DND-41 (cell line): ENCODE results near the gene POU2AF3.

ENCODE experiments used
- CTCF ChIP-seq: IDR thresholded peaks from 2 replicates; pipeline ENCODE4 v1.5.1; 2012; ENCODE audit warnings: borderline replicate concordance, low read length, moderate library complexity, mild to moderate bottlenecking; ENCODE audit not compliant: poor library complexity, severe bottlenecking; ENCODE audit errors: extremely low read depth
- EZH2 ChIP-seq: IDR thresholded peaks from 3 replicates; pipeline ENCODE4 v1.6.1; 2012; ENCODE audit warnings: borderline replicate concordance, low read depth, mild to moderate bottlenecking, moderate library complexity, low read length, inconsistent platforms; ENCODE audit not compliant: severe bottlenecking

DNA sequence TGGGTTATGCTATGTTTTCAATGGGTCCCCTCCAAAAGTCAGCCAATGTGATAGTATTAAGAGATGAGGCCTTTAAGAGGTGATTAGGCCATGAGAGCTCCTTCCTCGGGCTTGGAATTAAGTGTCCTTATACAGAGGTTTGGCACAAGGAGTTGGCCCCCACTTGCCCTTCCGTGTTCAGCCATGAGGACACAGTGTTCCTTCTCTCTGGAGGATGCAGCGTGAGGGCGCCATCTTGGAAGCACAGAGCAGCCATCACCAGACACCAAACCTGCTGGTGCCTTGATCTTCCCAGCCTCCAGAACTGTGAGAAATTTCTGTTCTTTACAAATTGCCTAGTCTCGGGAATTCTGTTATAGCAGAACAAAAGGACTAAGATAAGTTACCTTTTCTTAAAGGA, 26.9 kb downstream of the POU2AF3 start:
- TF ChIP-seq CTCF (no peak), EZH2 (no peak)
